NT2/D1 (cell line): ENCODE measurements around the gene ZNF101.
"Not testable (repeated sequence)": the region's sequence is repeated elsewhere in the genome, so short reads cannot be mapped to it uniquely, and the experiment has no call there.

Experiments
- DNase-seq: peaks from one replicate; pipeline ENCODE4 v3.0.0-alpha.2; 2011; ENCODE audit warnings: low read depth, low spot score
- H3K27me3 ChIP-seq: 2 replicates; pipeline ENCODE4 v1.6.0; 2011; ENCODE audit warnings: mild to moderate bottlenecking; ENCODE audit not compliant: insufficient read length, insufficient read depth
- H3K36me3 ChIP-seq: 2 replicates; pipeline ENCODE4 v1.6.1; 2011; ENCODE audit warnings: mild to moderate bottlenecking, low read length, mixed read lengths; ENCODE audit not compliant: insufficient read depth, insufficient read length
- H3K4me1 ChIP-seq: 2 replicates; pipeline ENCODE4 v1.5.1; 2011; ENCODE audit not compliant: insufficient read depth, insufficient read length
- H3K4me3 ChIP-seq: 2 replicates; pipeline ENCODE4 v1.5.1; 2011; ENCODE audit warnings: low read depth; ENCODE audit not compliant: insufficient read length
- H3K9ac ChIP-seq: 2 replicates; pipeline ENCODE4 v1.6.0; 2011; ENCODE audit warnings: low read depth; ENCODE audit not compliant: insufficient read length
- H3K9me3 ChIP-seq: 2 replicates; pipeline ENCODE4 v1.5.1; 2011; ENCODE audit warnings: mild to moderate bottlenecking, low read length; ENCODE audit not compliant: insufficient read depth
- SUZ12 ChIP-seq: IDR thresholded peaks from 2 replicates; pipeline ENCODE4 v1.6.1; 2011; ENCODE audit not compliant: insufficient read length, insufficient read depth; ENCODE audit errors: extremely low read depth
- YY1 ChIP-seq: IDR thresholded peaks from 2 replicates; pipeline ENCODE4 v1.6.1; 2011; ENCODE audit not compliant: insufficient read length, insufficient read depth
- ZNF274 ChIP-seq: IDR thresholded peaks from 2 replicates; pipeline ENCODE4 v1.6.1; 2011; ENCODE audit warnings: mild to moderate bottlenecking, low read depth, low read length

ZNF101 gene

DNA sequence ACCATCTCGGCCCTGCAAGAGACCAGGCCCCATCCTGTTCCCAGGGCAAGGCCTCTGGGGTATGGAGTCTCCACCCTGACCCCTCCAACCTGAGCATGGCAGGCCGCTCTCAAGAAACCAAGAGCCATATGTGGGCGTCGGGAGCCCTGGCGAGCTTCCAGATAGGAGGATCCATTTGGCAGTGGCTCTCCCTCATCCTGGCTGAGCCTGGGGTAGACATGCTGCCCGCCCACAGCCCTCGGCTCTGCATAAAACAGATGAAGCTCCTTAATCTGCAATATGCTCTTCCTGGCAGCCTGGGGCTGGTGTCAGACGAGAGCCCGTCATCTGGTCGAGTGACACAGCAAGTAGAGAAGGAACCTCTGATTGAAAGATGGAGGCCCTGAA, 11.2 kb upstream of the ZNF101 start:
- Histone ChIP-seq H3K4me3 (no peak overlapping the region), H3K27me3 (no peaks in the 10 kb centered on the region), H3K9me3 (no peaks in the 10 kb centered on the region), H3K36me3 (peaks cover 91% of the 10 kb centered on the region), H3K9ac (no peak overlapping the region), H3K4me1 (peaks cover 12% of the 10 kb centered on the region)
- no peak for TF ChIP-seq SUZ12
- TF ChIP-seq YY1 = no peak
- no peak for TF ChIP-seq ZNF274
- no peak for DNase-seq

GRCh38 chr19:19659646-19660245, 8.9 kb upstream of the ZNF101 start:
- DNase-seq = no peak
- Histone ChIP-seq H3K4me3 (no peak overlapping the region), H3K27me3 (no peaks in the 10 kb centered on the region), H3K4me1 (peaks cover 12% of the 10 kb centered on the region), H3K36me3 (peaks cover 69% of the 10 kb centered on the region), H3K9ac (no peak overlapping the region), H3K9me3 (no peaks in the 10 kb centered on the region)
- no peak for TF ChIP-seq SUZ12

DNA sequence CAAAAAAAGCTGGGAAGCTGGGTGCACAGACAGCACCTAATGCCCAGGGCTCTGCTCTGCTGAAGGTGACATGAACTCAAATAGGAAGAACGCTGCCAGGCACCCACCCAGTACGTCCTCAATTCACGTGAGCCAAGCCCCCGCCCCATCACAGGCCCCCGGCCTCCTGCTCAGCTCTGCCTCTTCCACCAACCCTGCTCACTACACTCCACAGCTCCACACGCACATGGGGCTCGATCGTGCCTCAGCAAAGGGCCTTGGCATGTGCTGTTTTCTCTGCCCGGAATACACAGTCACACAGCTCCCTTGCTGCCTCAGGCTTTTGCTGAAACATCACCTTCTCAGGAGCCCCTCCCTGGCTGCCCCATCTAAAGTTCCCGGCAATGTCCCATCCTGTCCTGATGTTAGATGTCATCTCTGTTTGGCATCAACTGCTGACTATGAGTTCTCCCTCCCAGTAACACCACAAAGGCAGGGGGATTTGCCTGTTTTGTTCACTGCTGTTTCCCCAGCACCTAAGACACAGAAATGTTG, 7.4 kb upstream of the ZNF101 start:
- no peaks in the 10 kb centered on the region for H3K9me3 ChIP-seq
- no peak for DNase-seq
- TF ChIP-seq SUZ12 (no peak), YY1 (no peak), ZNF274 (no peak)
- no peaks in the 10 kb centered on the region for H3K27me3 ChIP-seq
- H3K4me3 ChIP-seq = no peak overlapping the region
- H3K9ac ChIP-seq = peak overlapping the region; percentile 43
- H3K36me3 ChIP-seq = peaks cover 54% of the 10 kb centered on the region
- peaks cover 12% of the 10 kb centered on the region for H3K4me1 ChIP-seq

GRCh38 chr19:19661675-19662251, 6.9 kb upstream of the ZNF101 start:
- no peak overlapping the region for H3K4me3 ChIP-seq
- TF ChIP-seq ZNF274 = no peak
- no peak for TF ChIP-seq YY1
- no peak for TF ChIP-seq SUZ12
- H3K4me1 ChIP-seq = peaks cover 12% of the 10 kb centered on the region
- no peaks in the 10 kb centered on the region for H3K27me3 ChIP-seq
- H3K9ac ChIP-seq = peak overlapping the region; percentile 43
- peaks cover 49% of the 10 kb centered on the region for H3K36me3 ChIP-seq
- H3K9me3 ChIP-seq = no peaks in the 10 kb centered on the region
- no peak for DNase-seq

DNA sequence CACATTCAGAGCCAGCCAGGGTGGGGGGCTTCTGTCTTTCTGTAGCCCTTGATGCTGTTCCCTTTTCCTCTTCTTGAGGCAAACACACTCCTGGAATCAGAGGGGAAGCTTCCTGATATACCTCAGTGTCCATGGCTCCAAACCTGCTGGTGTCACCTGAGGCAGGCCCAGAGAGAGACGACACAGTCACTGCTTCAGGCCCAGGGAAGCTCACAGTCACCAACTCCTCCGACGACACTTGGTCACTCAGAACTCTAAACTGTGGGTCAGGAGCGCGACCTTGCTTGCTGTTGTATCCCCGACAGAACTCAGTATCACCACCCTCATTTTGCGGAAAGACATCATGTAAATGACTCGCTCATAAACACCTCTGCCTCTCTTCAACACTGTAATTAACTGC, 6.3 kb upstream of the ZNF101 start:
- Histone ChIP-seq H3K27me3 (no peaks in the 10 kb centered on the region), H3K9ac (peak overlapping the region; percentile 43), H3K4me1 (peaks cover 12% of the 10 kb centered on the region), H3K4me3 (peak overlapping the region; percentile 100), H3K36me3 (peaks cover 43% of the 10 kb centered on the region), H3K9me3 (no peaks in the 10 kb centered on the region)
- DNase-seq = no peak
- TF ChIP-seq SUZ12 = no peak
- TF ChIP-seq ZNF274 = no peak
- no peak for TF ChIP-seq YY1

- TF ChIP-seq YY1 (no peak), ZNF274 (no peak), SUZ12 (no peak)
- peak overlapping the region; percentile 100 for H3K9ac ChIP-seq
- H3K4me3 ChIP-seq = peak overlapping the region; percentile 100
- H3K27me3 ChIP-seq = no peaks in the 10 kb centered on the region
- H3K36me3 ChIP-seq = peaks cover 38% of the 10 kb centered on the region
- no peaks in the 10 kb centered on the region for H3K9me3 ChIP-seq
- peaks cover 12% of the 10 kb centered on the region for H3K4me1 ChIP-seq
- no peak for DNase-seq
Measured at GRCh38 chr19:19662871-19663255, 5.8 kb upstream of the ZNF101 start.

GRCh38 chr19:19663256-19664120, 5.2 kb upstream of the ZNF101 start, which contains the start of gene ATP13A1:
TSS of gene ATP13A1 (minus strand) at chr19:19663676. CDS start at chr19:19663666, 10 bp downstream.
- TF ChIP-seq ZNF274 (no peak), YY1 (peak; percentile 97), SUZ12 (no peak)

GRCh38 chr19:19665420-19665948, 3.2 kb upstream of the ZNF101 start:
- not testable (repeated sequence) for H3K9me3 ChIP-seq, H3K9ac ChIP-seq, H3K4me3 ChIP-seq, H3K4me1 ChIP-seq, H3K27me3 ChIP-seq, DNase-seq
- H3K36me3 ChIP-seq = peaks cover 15% of the 10 kb centered on the region

More at GRCh38 chr19:19663256-19664120, 5.2 kb upstream of the ZNF101 start, which contains the start of gene ATP13A1:
- peak within 1 kb of the TSS; percentile 100 for H3K4me3 ChIP-seq
- H3K4me1 ChIP-seq = peaks cover 14% of the 10 kb centered on the region
- H3K27me3 ChIP-seq = no peaks in the 10 kb centered on the region
- peak; percentile 87 for DNase-seq
- H3K9ac ChIP-seq = peak within 1 kb of the TSS; percentile 100
- H3K9me3 ChIP-seq = no peaks in the 10 kb centered on the region
- peaks cover 31% of the 10 kb centered on the region for H3K36me3 ChIP-seq
